NCI-H2196 treated with DMSO at 0.1 percent for 48 hours (cell line): ENCODE measurements around the gene SV2C.
"Not testable (repeated sequence)": the region's sequence is repeated elsewhere in the genome, so short reads cannot be mapped to it uniquely, and the experiment has no call there.

Experiments used
- DNase-seq: peaks from one replicate; lab custom pipeline; 2025; ENCODE audit not compliant: unreplicated experiment; lab: John Stamatoyannopoulos, UW

The SV2C gene

DNA sequence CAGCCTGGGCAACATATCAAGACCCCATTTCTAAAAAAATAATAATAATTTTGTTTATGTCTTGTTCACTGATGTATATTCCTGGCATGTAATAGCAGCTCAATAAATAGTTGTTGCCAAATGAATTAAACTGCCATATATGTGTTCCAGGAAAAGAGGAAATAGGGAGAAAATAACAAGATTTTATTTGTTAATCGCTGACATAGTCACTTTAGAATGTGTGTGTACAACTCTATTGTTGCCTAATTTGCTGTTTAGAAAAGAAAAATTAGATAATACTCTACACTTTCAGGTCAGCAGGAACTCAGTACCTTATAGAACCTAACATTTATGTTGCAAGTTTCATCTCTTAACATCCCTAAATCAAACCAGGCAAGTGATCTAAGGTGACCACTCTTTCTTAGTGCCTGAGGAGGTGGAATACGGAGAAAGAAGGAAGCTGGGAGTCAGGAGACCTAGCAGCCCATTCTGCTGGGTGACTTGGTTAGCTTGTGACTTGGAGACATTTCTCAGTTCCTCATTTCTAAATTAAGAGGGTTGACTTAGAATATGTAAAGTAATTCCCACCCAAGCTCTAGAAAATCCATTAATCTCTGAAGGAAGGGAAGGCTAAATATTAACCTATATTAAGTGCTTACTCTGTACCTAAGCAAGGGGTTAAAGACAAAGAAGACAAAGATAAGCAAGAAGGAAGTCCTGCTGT lies 209.6 kb downstream of the SV2C start:
- DNase-seq, result no peak

- no peak for DNase-seq
Measured at GRCh38 chr5:76294573-76294972, 211.4 kb downstream of the SV2C start.

- no peak for DNase-seq
Measured at GRCh38 chr5:76298852-76299251, 215.7 kb downstream of the SV2C start.

- no peak for DNase-seq
Measured at GRCh38 chr5:76299592-76299991, 216.4 kb downstream of the SV2C start.

DNA sequence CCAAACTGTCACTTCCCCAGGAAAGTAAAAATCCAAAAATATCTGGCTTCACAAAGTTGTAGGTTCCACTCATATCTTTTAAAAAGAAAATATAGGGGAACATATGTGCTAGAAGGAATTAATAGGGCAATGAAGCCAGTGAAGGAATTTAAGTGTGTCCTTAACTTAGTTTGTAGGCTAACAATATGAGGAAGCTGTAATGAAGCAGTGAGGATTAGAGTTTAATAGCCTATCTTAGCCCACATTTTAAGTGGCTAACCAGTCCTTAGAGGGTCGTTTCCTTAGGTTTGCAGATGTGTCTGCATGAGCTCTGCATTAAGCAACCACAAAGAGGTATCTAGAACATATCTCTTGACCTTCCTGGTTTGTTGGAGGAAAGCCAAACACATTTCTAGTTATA lies 218.7 kb downstream of the SV2C start:
- not testable (repeated sequence) for DNase-seq

DNA sequence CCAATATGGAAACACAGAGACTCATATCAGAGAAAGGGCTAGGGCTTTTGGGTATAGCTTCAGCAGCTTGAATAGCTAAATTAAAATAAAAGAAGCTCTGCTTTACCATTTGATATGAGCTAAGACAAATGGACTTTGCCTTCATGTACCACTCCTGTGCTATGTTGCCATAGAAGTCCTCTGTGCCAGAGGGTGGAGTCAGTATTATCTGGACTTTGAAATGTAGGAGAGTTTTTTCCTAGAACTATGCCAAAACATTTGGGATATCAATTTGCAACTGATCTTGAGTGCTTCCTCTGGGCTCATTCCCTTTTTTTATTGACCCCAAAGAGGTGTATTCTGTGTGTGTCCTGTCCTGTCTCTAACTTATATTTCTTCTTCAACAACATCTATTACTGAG lies 219.5 kb downstream of the SV2C start:
- not testable (repeated sequence) for DNase-seq

DNA sequence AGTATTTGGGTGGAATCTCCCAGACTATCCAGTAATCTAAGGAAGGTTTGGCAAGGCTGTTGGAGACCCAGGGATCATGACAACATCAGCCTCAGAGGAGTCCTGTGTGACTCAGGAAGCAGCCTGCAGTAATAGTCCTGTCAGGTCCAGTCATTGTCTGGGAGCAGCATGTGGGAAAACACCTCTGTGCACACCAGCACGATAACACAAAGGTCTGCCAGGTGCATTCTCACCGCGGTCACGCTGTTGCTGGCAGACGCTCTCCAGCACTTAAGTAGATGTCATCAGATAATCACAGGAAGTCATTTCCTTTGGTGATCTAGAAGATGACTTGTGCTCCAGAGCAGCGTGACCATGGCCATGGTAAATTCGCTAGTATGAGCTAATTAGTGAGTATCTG lies 220.7 kb downstream of the SV2C start:
- DNase-seq, result no peak

- DNase-seq, result no peak
Measured at GRCh38 chr5:76305269-76305668, 222.1 kb downstream of the SV2C start.

DNA sequence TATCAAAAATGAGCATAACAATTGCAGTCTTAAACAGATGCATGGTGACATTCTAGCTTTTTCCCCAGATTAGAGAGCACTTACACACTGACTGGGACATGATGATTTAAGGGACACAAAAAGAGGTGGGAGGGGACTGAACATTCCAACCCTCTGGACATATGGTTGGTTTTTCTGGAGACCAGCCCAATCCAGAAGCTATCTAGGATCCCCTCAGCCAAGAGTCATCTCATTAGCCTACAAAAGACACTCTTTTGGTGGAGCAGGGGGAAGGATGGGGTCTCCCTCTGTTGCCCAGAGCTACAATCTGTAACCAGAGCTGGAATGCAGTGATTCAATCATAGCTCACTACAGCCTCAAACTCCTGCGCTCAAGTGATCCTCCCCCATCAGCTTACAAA lies 222.6 kb downstream of the SV2C start:
- DNase-seq, result no peak

GRCh38 chr5:76310208-76310607 lies 227.0 kb downstream of the SV2C start:
- no peak for DNase-seq

DNA sequence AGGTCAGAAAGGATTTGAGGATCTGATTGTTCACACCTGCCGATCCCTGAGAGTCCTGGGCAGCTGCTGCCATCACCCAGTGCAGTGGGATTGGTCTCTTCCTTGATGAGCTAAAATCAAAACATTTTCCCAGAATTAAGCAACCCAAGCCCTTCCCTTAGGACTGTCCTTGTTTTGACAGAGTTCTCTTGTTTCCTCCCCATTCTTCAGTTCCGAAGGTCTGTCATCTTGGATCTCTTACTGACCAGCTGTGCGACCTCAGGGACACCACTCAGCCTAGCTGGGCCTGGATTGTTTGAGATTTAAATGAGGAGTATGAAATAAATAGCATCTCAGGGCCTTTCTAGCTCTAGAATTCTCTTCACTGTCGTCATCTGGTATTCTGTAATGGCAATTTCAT lies 229.6 kb downstream of the SV2C start:
- no peak for DNase-seq

GRCh38 chr5:76314643-76315042 lies 231.5 kb downstream of the SV2C start:
- no peak for DNase-seq

GRCh38 chr5:76319673-76320072 lies 236.5 kb downstream of the SV2C start:
- DNase-seq, result no peak

GRCh38 chr5:76323494-76323893 lies 240.3 kb downstream of the SV2C start:
- not testable (repeated sequence) for DNase-seq

GRCh38 chr5:76325326-76325725 lies 242.1 kb downstream of the SV2C start:
- no peak for DNase-seq

GRCh38 chr5:76325876-76326491 lies 242.8 kb downstream of the SV2C start:
- DNase-seq, result no peak

- DNase-seq, result no peak
Measured at GRCh38 chr5:76326577-76327302, 243.6 kb downstream of the SV2C start.

DNA sequence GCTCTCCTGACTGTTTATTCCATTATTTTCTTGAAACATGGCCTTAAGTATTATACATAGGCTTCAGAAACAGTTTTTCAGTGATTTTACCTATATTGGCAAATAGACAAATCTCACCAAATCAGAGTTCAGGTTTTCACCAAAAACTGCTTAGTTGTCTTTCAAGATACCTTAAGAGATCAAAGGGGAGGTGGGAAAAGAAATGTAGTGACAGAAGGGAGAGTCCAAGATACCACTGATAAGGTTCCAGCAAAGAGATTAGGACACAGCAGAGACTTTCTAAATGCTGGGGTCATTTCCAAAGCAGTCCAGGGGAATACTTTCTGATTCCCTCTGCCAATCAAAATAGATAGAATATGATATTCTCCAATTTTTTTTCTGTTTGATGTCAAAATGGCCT lies 246.2 kb downstream of the SV2C start:
- no peak for DNase-seq

- DNase-seq, result no peak
Measured at GRCh38 chr5:76331126-76331525, 247.9 kb downstream of the SV2C start.

- DNase-seq, result no peak
Measured at GRCh38 chr5:76332102-76332501, 248.9 kb downstream of the SV2C start.

DNA sequence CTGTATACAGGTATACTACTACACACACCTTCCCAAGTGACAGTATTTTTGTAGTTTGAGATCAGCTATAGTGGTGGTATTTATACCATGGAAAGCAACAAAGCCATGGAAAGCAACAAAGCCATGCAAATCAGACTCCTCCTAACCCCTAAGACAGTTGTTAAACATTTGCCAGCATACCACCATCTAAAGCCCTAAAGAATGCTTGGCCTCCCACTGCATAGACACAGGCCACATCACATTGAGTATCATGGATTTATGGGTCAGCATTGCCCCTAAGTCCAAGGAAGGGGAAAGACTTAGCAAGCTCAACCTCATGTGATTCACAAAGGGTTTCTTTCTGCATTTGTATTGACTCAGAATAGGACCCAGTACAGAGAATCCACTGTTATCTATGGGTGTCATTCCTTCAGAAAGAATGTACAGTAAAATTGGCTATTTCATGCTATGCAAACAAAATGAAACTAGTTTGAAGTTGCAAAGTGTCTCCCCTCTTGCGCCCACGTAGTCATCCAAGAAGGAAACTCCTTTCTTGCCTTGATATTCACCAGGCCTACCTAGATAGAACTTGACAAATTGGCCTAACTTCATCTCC lies 249.5 kb downstream of the SV2C start:
- DNase-seq, result no peak

- no peak for DNase-seq
Measured at GRCh38 chr5:76333571-76333970, 250.4 kb downstream of the SV2C start.
